Tibial nerve (tissue), 4 donors: ENCODE results near the gene RPA1. TPM values are rescaled to one million over a fixed set of nuclear protein-coding genes. Genes with fewer than 3 reads are reported as not detected.

ENCODE experiments used
- DNase-seq, 2 donors: peaks; one replicate each; pipeline ENCODE4 v3.0.0-alpha.2; 2019; ENCODE audit warnings: low spot score in 2 of 2
- H3K27ac ChIP-seq, 4 donors: fragments of 200-600 bp; sonication (generic) in 3 of 4; one replicate each; pipeline ENCODE4 v1.5.1; 2017 to 2019; ENCODE audit warnings: mild to moderate bottlenecking in 1 of 4
- H3K27me3 ChIP-seq, 2 donors: fragments of 200-600 bp; sonication (generic) in 1 of 2; one replicate each; pipeline versions ENCODE4 v1.5.1 to v1.6.0; 2017 to 2019
- H3K36me3 ChIP-seq, 3 donors: fragments of 200-600 bp; sonication (generic); one replicate each; pipeline ENCODE4 v1.5.1; 2018 to 2019
- H3K4me1 ChIP-seq, 4 donors: fragments of 200-600 bp; sonication (generic) in 3 of 4; one replicate each; pipeline ENCODE4 v1.5.1; 2017 to 2019
- H3K4me3 ChIP-seq, 4 donors: fragments of 200-600 bp; sonication (generic) in 3 of 4; one replicate each; pipeline ENCODE4 v1.5.1; 2017 to 2019; ENCODE audit warnings: mild to moderate bottlenecking in 1 of 4, moderate library complexity in 1 of 4
- H3K9me3 ChIP-seq, 4 donors: fragments of 200-600 bp; sonication (generic) in 3 of 4; one replicate each; pipeline ENCODE4 v1.5.1; 2017 to 2019
- CTCF ChIP-seq, 5 experiments: fragments of 200-600 bp in 3 of 5; fragments of 450-650 bp in 2 of 5; sonication (generic) in 3 of 5; IDR thresholded peaks; one replicate each; pipeline ENCODE4 v1.5.1; 2016 to 2019; ENCODE audit warnings: antibody characterized with exemption in 5 of 5, mild to moderate bottlenecking in 3 of 5, moderate library complexity in 2 of 5
- EP300 ChIP-seq, 2 donors: sonication (generic); formaldehyde crosslinking; IDR thresholded peaks; one replicate each; pipeline ENCODE4 v1.6.1; 2017; ENCODE audit warnings: antibody characterized with exemption in 2 of 2, mild to moderate bottlenecking in 1 of 2
- POLR2A ChIP-seq, 2 donors: fragments of 450-650 bp; IDR thresholded peaks; one replicate each; pipeline ENCODE4 v1.6.1; 2017; ENCODE audit warnings: antibody characterized with exemption in 2 of 2, mild to moderate bottlenecking in 2 of 2, moderate library complexity in 2 of 2
- WGBS, 2 donors: methylation state at CpG; one replicate each; pipeline ENCODE4 v1.1.5; 2018; 5-methylcytosine and 5-hydroxymethylcytosine counted together
- total RNA-seq, 4 donors: library from RNA; depleted of rRNA; stranded (reverse); fragments of >200 nt; gene quantifications; one replicate each; pipeline ENCODE4 v1.1.0, GENCODE V29; 2016

RPA1 gene
- total RNA-seq, 4 donors from 2014 or later = 18.0 to 31.0 (median 26.7) TPM

GRCh38 chr17:1933875-1934715 is 104.3 kb downstream of the RPA1 start:
- no peak for DNase-seq
- H3K9me3 ChIP-seq = no peaks in the 10 kb centered on the region
- no peaks in the 10 kb centered on the region for H3K4me1 ChIP-seq
- TF ChIP-seq POLR2A (IDR thresholded peaks at IDR 0.05) (no peak), EP300 (IDR thresholded peaks at IDR 0.05) (no peak), CTCF (IDR thresholded peaks at IDR 0.05) (no peak)
- peaks cover 0 to 19% of the 10 kb centered on the region in 2 donors for H3K27me3 ChIP-seq
- H3K36me3 ChIP-seq = peaks cover 0 to 15% (median 0%) of the 10 kb centered on the region in 3 donors
- WGBS, 2 donors = 85 to 87% methylated on average over 21 to 26 of the region's 27 CpGs
- H3K4me3 ChIP-seq = no peak overlapping the region
- H3K27ac ChIP-seq = no peak overlapping the region

- TF ChIP-seq POLR2A (IDR thresholded peaks at IDR 0.05) (no peak), CTCF (IDR thresholded peaks at IDR 0.05) (no peak), EP300 (IDR thresholded peaks at IDR 0.05) (no peak)
- Histone ChIP-seq H3K4me1 (peaks cover 0 to under 1% (median 0%) of the 10 kb centered on the region in 4 donors), H3K36me3 (peaks cover 0 to 15% (median 0%) of the 10 kb centered on the region in 3 donors), H3K4me3 (no peak overlapping the region), H3K27ac (no peak overlapping the region), H3K9me3 (no peaks in the 10 kb centered on the region), H3K27me3 (peaks cover 0 to 19% of the 10 kb centered on the region in 2 donors)
- DNase-seq = no peak
- WGBS, 2 donors = 51 to 57% methylated on average over 17 of the region's 17 CpGs
Measured at GRCh38 chr17:1934901-1935300, 105.1 kb downstream of the RPA1 start.

GRCh38 chr17:1936766-1937165 is 107.0 kb downstream of the RPA1 start:
- Histone ChIP-seq H3K4me3 (no peak overlapping the region), H3K27me3 (peaks cover 0 to 9% of the 10 kb centered on the region in 2 donors), H3K36me3 (peaks cover 0 to 15% (median 0%) of the 10 kb centered on the region in 3 donors), H3K27ac (no peak overlapping the region), H3K9me3 (no peaks in the 10 kb centered on the region), H3K4me1 (peaks cover 0 to 19% (median 7%) of the 10 kb centered on the region in 4 donors)
- TF ChIP-seq CTCF (IDR thresholded peaks at IDR 0.05) = no peak
- TF ChIP-seq EP300 (IDR thresholded peaks at IDR 0.05) = no peak
- TF ChIP-seq POLR2A (IDR thresholded peaks at IDR 0.05) = no peak
- 91 to 96% methylated on average over 5 to 27 of the region's 28 CpGs for WGBS, 2 donors
- DNase-seq = no peak

GRCh38 chr17:1937461-1937860 is 107.7 kb downstream of the RPA1 start:
- TF ChIP-seq EP300 (IDR thresholded peaks at IDR 0.05) = no peak
- TF ChIP-seq POLR2A (IDR thresholded peaks at IDR 0.05) = no peak
- no peak for TF ChIP-seq CTCF (IDR thresholded peaks at IDR 0.05)
- 94% methylated on average over 21 to 25 of the region's 25 CpGs for WGBS, 2 donors
- peaks cover 0 to 22% (median 8%) of the 10 kb centered on the region in 4 donors for H3K4me1 ChIP-seq
- H3K4me3 ChIP-seq = no peak overlapping the region
- no peak overlapping the region for H3K27ac ChIP-seq
- no peak for DNase-seq
- no peaks in the 10 kb centered on the region for H3K9me3 ChIP-seq
- peaks cover 0 to 15% (median 0%) of the 10 kb centered on the region in 3 donors for H3K36me3 ChIP-seq
- H3K27me3 ChIP-seq = peaks cover 0 to 4% of the 10 kb centered on the region in 2 donors
